Measurements from ENCODE around the gene NFIC.

The NFIC gene

DNA sequence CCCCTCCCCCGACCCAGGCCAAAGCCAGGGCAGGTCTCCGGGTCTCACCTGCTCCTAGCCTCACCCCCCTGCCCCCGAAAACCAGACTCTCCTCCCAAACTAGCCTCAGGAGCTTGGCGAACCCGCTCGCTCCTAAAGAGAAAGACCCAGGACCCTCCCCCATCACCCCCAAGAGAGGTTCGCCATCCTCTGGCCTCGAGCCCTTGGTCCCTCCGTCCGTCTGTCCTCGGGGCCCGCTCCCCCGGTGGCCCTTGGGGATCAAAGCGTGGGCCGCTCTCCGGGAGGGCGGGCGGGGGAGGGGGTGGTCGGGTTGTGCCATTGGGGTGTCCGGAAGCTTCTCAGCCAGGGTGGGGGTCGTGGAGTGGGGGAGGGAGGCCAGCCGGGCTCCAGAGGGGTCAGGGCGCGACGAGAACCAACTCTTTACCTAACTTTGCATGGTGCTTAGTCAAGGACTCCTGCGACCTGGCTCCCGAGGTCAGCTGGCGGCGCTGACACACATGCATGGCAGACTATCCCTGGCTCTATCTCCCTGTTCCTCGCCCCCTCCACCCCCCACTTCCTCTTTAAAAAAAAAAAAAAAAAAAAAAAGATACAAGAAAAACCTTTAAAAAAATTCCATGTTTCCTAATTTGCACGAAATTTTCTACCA is 98.3 kb downstream of the NFIC start:
- DNase-seq (ENCODE audit: low read depth), result no peak
- TF ChIP-seq, protein P1, sequence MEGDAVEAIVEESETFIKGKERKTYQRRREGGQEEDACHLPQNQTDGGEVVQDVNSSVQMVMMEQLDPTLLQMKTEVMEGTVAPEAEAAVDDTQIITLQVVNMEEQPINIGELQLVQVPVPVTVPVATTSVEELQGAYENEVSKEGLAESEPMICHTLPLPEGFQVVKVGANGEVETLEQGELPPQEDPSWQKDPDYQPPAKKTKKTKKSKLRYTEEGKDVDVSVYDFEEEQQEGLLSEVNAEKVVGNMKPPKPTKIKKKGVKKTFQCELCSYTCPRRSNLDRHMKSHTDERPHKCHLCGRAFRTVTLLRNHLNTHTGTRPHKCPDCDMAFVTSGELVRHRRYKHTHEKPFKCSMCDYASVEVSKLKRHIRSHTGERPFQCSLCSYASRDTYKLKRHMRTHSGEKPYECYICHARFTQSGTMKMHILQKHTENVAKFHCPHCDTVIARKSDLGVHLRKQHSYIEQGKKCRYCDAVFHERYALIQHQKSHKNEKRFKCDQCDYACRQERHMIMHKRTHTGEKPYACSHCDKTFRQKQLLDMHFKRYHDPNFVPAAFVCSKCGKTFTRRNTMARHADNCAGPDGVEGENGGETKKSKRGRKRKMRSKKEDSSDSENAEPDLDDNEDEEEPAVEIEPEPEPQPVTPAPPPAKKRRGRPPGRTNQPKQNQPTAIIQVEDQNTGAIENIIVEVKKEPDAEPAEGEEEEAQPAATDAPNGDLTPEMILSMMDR (IDR thresholded peaks at IDR 0.05; ENCODE audit: low read depth, low read length, missing control alignments), result no peak
- in situ Hi-C loops (cut with HindIII; ENCODE audit: low sequenced_read_pairs), result loop anchor here (10.0 kb wide), 1 partner anchor 140 kb away; no protein-coding TSS in a partner anchor
- no peak overlapping the region for H3K4me3 ChIP-seq (ENCODE audit: low read depth, low read length)

DNA sequence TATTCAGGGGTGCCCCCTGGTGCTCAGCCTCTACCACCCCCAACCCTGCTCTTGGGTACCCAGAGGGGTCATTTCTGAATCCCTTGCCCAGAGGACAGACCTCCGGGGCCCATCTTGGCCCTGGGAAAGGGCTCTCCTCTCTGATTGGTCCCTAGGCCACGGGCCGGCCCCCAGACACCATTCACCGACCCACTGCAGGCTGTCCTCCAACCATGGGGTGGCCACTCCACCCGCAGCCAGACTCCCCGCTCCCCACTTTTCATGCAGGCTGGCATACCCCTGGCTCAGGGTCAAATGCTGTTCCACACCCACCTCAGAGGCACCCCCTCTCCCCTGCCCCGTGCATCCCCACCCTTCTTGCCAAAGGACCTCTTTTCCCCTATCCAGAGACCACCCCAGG is 99.2 kb downstream of the NFIC start:
- in situ Hi-C loops (cut with HindIII; ENCODE audit: low sequenced_read_pairs), result loop anchor here (10.0 kb wide), 1 partner anchor 141 kb away; no protein-coding TSS in a partner anchor
- TF ChIP-seq, protein P1 (IDR thresholded peaks at IDR 0.05; ENCODE audit: low read depth, low read length, missing control alignments), result no peak
- H3K4me3 ChIP-seq (ENCODE audit: low read depth, low read length), result no peak overlapping the region
- no peak for DNase-seq (ENCODE audit: low read depth)

DNA sequence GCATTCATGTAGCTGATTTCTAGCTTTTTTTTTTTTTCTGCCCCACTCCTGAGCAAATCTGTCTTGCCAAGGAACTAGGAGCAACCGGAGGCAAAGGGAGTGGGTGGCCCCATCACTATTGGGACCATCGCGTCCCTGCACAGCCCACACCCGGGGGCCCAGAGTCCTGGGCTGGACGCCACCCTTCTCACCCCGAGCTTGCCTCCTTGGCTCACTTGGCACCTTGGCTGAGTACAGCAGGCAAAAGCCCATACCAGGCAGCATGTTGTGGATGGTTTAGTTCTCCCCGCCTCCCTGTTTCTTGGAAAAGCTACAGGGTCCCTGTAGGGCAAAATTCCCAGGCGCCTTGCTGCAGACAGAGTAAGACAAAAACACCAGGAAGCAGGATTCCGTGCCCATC is 100.3 kb downstream of the NFIC start:
- no peak for DNase-seq (ENCODE audit: low read depth)
- H3K4me3 ChIP-seq (ENCODE audit: low read depth, low read length), result no peak overlapping the region
- TF ChIP-seq, protein P1 (IDR thresholded peaks at IDR 0.05; ENCODE audit: low read depth, low read length, missing control alignments), result no peak
- in situ Hi-C loops (cut with HindIII; ENCODE audit: low sequenced_read_pairs), result loop anchor here (10.0 kb wide), 1 partner anchor 142 kb away; no protein-coding TSS in a partner anchor

DNA sequence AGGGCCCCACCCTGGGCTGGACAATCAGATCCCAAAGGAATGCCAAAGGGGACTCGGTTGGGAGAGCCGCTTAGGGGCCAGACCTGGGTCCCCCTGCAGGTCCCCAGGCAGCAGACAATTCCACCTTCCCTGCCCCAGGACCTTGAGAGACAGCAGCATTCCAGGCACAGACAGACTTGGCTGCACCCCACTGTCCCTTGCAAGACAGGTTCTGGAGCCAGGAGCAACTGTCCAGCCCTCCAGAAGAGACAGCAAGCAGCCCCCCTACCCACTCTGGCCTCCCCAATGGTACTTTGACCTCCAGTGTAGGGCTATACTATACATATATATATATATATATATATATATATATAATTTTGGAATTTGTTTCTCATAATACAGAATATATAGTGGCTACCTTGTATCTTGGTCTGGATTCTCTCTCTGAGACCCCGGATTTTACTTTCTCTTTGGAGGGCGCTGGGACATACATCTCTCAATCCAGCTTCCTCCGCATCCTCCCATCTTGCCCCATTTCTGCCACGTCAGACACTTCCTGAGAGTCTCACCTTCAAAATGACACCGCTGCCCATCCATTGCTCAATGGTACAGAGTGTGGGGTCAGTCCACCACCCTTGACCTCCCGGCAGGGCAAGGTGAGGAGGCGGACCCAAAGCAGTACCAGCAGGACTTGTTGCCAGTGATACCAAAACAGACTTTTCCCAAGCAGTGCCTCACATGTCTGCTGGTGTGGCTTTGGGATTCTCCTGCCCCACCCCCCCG is 101.2 kb downstream of the NFIC start:
- no peak for DNase-seq (ENCODE audit: low read depth)
- in situ Hi-C loops (cut with HindIII; ENCODE audit: low sequenced_read_pairs), result loop anchor here (10.0 kb wide), 1 partner anchor 143 kb away; no protein-coding TSS in a partner anchor
- TF ChIP-seq, protein P1 (IDR thresholded peaks at IDR 0.05; ENCODE audit: low read depth, low read length, missing control alignments), result no peak
- no peak overlapping the region for H3K4me3 ChIP-seq (ENCODE audit: low read depth, low read length)

DNA sequence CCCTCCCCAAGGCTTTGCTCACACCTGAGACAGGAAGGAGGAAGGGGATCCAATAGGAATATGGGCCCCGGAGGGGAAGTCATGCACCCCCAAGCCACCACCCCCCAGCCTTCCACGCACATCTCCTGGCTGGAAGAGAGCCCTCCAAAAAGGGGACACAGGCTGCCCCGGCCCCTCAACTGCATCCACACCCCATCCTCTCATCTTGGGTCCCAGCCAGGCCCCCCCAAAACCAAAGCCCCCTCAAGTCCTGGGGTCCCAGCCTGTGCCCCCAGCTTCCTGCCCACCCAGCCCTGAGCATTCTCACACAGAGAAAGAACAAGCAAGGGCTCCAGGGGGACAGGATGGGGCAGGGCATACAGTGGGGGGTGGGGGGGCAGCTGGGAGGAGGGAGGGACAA is 101.8 kb downstream of the NFIC start:
- no peak overlapping the region for H3K4me3 ChIP-seq (ENCODE audit: low read depth, low read length)
- no peak for DNase-seq (ENCODE audit: low read depth)
- in situ Hi-C loops (cut with HindIII; ENCODE audit: low sequenced_read_pairs), result loop anchor here (10.0 kb wide), 1 partner anchor 143 kb away; no protein-coding TSS in a partner anchor
- TF ChIP-seq, protein P1 (IDR thresholded peaks at IDR 0.05; ENCODE audit: low read depth, low read length, missing control alignments), result no peak

GRCh38 chr19:3469638-3470499 is 103.5 kb downstream of the NFIC start:
- DNase-seq (ENCODE audit: low read depth), result no peak
- TF ChIP-seq, protein P1 (IDR thresholded peaks at IDR 0.05; ENCODE audit: low read depth, low read length, missing control alignments), result no peak
- in situ Hi-C loops (cut with HindIII; ENCODE audit: low sequenced_read_pairs), result loop anchor here (10.0 kb wide), 1 partner anchor 145 kb away; no protein-coding TSS in a partner anchor
- H3K4me3 ChIP-seq (ENCODE audit: low read depth, low read length), result no peak overlapping the region

Measured in astrocyte of the cerebellum (primary cell).